Ishikawa (cell line): Measurements from ENCODE around the gene SRRT.

ENCODE experiments used
- CEBPB ChIP-seq: IDR thresholded peaks from 2 replicates; pipeline ENCODE4 v1.6.1; 2012
- CREB1 ChIP-seq: IDR thresholded peaks from 2 replicates; pipeline ENCODE4 v1.6.1; 2012; ENCODE audit warnings: low read depth
- EGR1 ChIP-seq: IDR thresholded peaks from 2 replicates; pipeline ENCODE4 v1.6.1; 2012
- EP300 ChIP-seq: IDR thresholded peaks from 2 replicates; pipeline ENCODE4 v1.6.1; 2012; ENCODE audit warnings: borderline replicate concordance
- FOXM1 ChIP-seq: IDR thresholded peaks from 2 replicates; pipeline ENCODE4 v1.6.1; 2012; ENCODE audit warnings: low read depth, borderline replicate concordance
- MAX ChIP-seq: IDR thresholded peaks from 2 replicates; pipeline ENCODE4 v1.6.1; 2012
- NFIC ChIP-seq: IDR thresholded peaks from 2 replicates; pipeline ENCODE4 v1.6.1; 2012
- RAD21 ChIP-seq: IDR thresholded peaks from 2 replicates; pipeline ENCODE4 v1.6.1; 2012; ENCODE audit warnings: low read depth
- REST ChIP-seq: IDR thresholded peaks from 2 replicates; pipeline ENCODE4 v1.6.1; 2012; ENCODE audit warnings: low read depth, mild to moderate bottlenecking
- TAF1 ChIP-seq: IDR thresholded peaks from 2 replicates; pipeline ENCODE4 v1.6.1; 2012; ENCODE audit warnings: low read depth, mild to moderate bottlenecking
- TCF12 ChIP-seq: IDR thresholded peaks from 2 replicates; pipeline ENCODE4 v1.6.1; 2012; ENCODE audit warnings: low read depth
- TEAD4 ChIP-seq: IDR thresholded peaks from 2 replicates; pipeline ENCODE4 v1.6.1; 2012
- USF1 ChIP-seq: IDR thresholded peaks from 2 replicates; pipeline ENCODE4 v1.6.1; 2012
- YY1 ChIP-seq: IDR thresholded peaks from 2 replicates; pipeline ENCODE4 v1.6.1; 2012; ENCODE audit warnings: low read depth
- ZBTB7A ChIP-seq: IDR thresholded peaks from 2 replicates; pipeline ENCODE4 v1.6.1; 2012; ENCODE audit warnings: low read depth

The SRRT gene

GRCh38 chr7:100840470-100841100 lies 34.3 kb upstream of the SRRT start:
- no peak for TF ChIP-seq TCF12
- TF ChIP-seq ZBTB7A: no peak
- no peak for TF ChIP-seq NFIC
- TF ChIP-seq CEBPB: no peak
- no peak for TF ChIP-seq RAD21
- no peak for TF ChIP-seq EP300
- TF ChIP-seq TEAD4: no peak
- TF ChIP-seq FOXM1: no peak
- TF ChIP-seq TAF1: no peak
- no peak for TF ChIP-seq MAX
- TF ChIP-seq REST: no peak
- TF ChIP-seq CREB1: no peak
- TF ChIP-seq YY1: no peak
- no peak for TF ChIP-seq USF1
- no peak for TF ChIP-seq EGR1

GRCh38 chr7:100847360-100847759 lies 27.5 kb upstream of the SRRT start:
- TF ChIP-seq MAX: no peak
- TF ChIP-seq TAF1: no peak
- no peak for TF ChIP-seq ZBTB7A
- TF ChIP-seq EGR1: no peak
- no peak for TF ChIP-seq NFIC
- TF ChIP-seq CEBPB: no peak
- TF ChIP-seq REST: no peak
- no peak for TF ChIP-seq USF1
- TF ChIP-seq RAD21: no peak
- no peak for TF ChIP-seq TCF12
- TF ChIP-seq CREB1: no peak
- TF ChIP-seq YY1: no peak
- no peak for TF ChIP-seq FOXM1
- TF ChIP-seq TEAD4: no peak
- TF ChIP-seq EP300: no peak

- peak; percentile 61 for TF ChIP-seq TCF12
- TF ChIP-seq RAD21: peak; percentile 86
- TF ChIP-seq NFIC: peak; percentile 24; the same call in 1 of the 2 replicates
- TF ChIP-seq ZBTB7A: peak; percentile 57
- no peak; the same call in 1 of the 2 replicates for TF ChIP-seq USF1
- no peak for TF ChIP-seq EGR1
- peak; percentile 40; the same call in 1 of the 2 replicates for TF ChIP-seq CREB1
- no peak for TF ChIP-seq FOXM1
- peak; percentile 52; the same call in 1 of the 2 replicates for TF ChIP-seq TAF1
- no peak for TF ChIP-seq TEAD4
- TF ChIP-seq CEBPB: no peak
- TF ChIP-seq REST: no peak
- TF ChIP-seq YY1: peak; percentile 45; the same call in 1 of the 2 replicates
- TF ChIP-seq MAX: peak; percentile 99
- no peak for TF ChIP-seq EP300
Measured at GRCh38 chr7:100852048-100852872, 22.6 kb upstream of the SRRT start, which contains the start of gene SLC12A9. Gene SLC12A9 (plus strand): TSS chr7:100852713. CDS start chr7:100854198, 1,485 bp downstream.
